ENCODE results near the gene CAMP. TPM values are rescaled to one million over a fixed set of nuclear protein-coding genes. Genes with fewer than 3 reads are reported as not detected.

Gene CAMP
- total RNA-seq (ENCODE audit: low replicate concordance) = not detected in 2 replicates

DNA sequence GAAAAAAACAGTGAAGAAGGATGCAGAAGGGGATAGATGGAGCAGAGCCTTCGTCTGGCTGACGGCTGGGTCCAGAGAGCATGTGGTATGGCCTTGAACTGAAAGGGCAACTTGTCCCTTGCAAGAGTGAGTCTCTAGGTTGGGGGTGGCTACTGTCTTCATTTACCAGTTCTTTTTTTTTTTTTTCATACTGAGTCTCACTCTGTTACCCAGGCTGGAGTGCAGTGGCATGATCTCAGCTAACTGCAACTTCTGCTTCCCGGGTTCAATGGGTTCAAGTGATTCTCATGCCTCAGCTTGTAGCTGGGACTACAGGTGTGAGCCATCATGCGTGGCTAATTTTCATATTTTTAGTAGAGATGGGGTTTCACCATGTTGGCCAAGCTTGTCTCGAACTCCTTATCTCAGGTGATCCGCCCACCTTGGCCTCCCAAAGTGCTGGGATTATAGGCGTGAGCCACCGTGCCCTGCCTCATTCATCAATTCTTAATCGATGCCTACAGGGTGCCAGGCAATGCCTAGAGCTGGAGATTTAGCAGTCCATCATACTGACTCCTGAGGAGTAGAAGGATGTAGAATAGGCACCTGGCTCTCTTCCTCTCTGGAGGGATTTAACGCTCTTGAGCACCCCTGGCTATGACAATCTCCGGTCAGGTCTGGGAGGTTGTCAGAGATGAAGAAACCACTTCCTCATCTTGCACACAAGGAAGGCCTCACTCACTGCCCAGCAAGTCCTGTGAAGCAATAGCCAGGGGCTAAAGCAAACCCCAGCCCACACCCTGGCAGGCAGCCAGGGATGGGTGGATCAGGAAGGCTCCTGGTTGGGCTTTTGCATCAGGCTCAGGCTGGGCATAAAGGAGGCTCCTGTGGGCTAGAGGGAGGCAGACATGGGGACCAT, at the start of gene CAMP:
CAMP (plus strand) TSS at position 880 of the 898 bp plus-strand sequence; CDS start at position 897, 17 bp downstream.
- H2AFZ ChIP-seq (replicated peaks) = no peak within 1 kb of the TSS
- H3K27me3 ChIP-seq = no peaks in the 10 kb centered on the region
- H3K4me3 ChIP-seq = no peak within 1 kb of the TSS
- TF ChIP-seq CTCF (IDR thresholded peaks at IDR 0.05) = no peak
- no peaks in the 10 kb centered on the region for H3K4me1 Mint-ChIP-seq
- H3K27ac Mint-ChIP-seq = no peak within 1 kb of the TSS
- H3K9me3 Mint-ChIP-seq = peaks cover 7% of the 10 kb centered on the region
- H3K9ac ChIP-seq = no peak within 1 kb of the TSS
- H3K36me3 ChIP-seq = no peaks in the 10 kb centered on the region
- peak within 1 kb of the TSS; percentile 34 for H3K4me3 Mint-ChIP-seq
- H3K36me3 Mint-ChIP-seq = no peaks in the 10 kb centered on the region
- H3K27ac ChIP-seq = no peak within 1 kb of the TSS
- H3K27me3 Mint-ChIP-seq (ENCODE audit: insufficient read depth, low read depth) = peaks cover 12% of the 10 kb centered on the region
- no peaks in the 10 kb centered on the region for H3K4me1 ChIP-seq
- H3K79me2 ChIP-seq (ENCODE audit: low read depth) = no peaks in the 10 kb centered on the region
- H3F3A ChIP-seq (ENCODE audit: low read depth) = no peaks in the 10 kb centered on the region
- H3K9me3 ChIP-seq (ENCODE audit: low read depth) = no peaks in the 10 kb centered on the region
- no peak within 1 kb of the TSS for H3K4me2 ChIP-seq
- no peak for DNase-seq (ENCODE audit: low spot score)
- no peaks in the 10 kb centered on the region for H4K20me1 ChIP-seq (ENCODE audit: low read depth)

GRCh38 chr3:48178072-48178471, 45.2 kb upstream of the CAMP start:
- Histone ChIP-seq H3K36me3 (peaks cover 28% of the 10 kb centered on the region), H3K9me3 (ENCODE audit: low read depth) (no peaks in the 10 kb centered on the region), H3K4me3 (no peak overlapping the region), H3K4me1 (peaks cover 7% of the 10 kb centered on the region), H3K79me2 (ENCODE audit: low read depth) (peaks cover 88% of the 10 kb centered on the region), H2AFZ (replicated peaks) (no peak overlapping the region), H3K27me3 (no peaks in the 10 kb centered on the region), H3F3A (ENCODE audit: low read depth) (peaks cover 8% of the 10 kb centered on the region), H3K27ac (no peak overlapping the region), H4K20me1 (ENCODE audit: low read depth) (peaks cover 45% of the 10 kb centered on the region), H3K9ac (no peak overlapping the region), H3K4me2 (no peak overlapping the region)
- Mint-ChIP-seq H3K27ac (no peak overlapping the region), H3K4me3 (no peak overlapping the region), H3K9me3 (no peaks in the 10 kb centered on the region), H3K36me3 (peaks cover 45% of the 10 kb centered on the region), H3K27me3 (ENCODE audit: insufficient read depth, low read depth) (peaks cover 2% of the 10 kb centered on the region), H3K4me1 (no peaks in the 10 kb centered on the region)
- DNase-seq (ENCODE audit: low spot score) = no peak
- TF ChIP-seq EZH2phosphoT487 (IDR thresholded peaks at IDR 0.05) = no peak
- TF ChIP-seq EZH2 (IDR thresholded peaks at IDR 0.05) = no peak
- TF ChIP-seq CTCF (IDR thresholded peaks at IDR 0.05) = no peak

DNA sequence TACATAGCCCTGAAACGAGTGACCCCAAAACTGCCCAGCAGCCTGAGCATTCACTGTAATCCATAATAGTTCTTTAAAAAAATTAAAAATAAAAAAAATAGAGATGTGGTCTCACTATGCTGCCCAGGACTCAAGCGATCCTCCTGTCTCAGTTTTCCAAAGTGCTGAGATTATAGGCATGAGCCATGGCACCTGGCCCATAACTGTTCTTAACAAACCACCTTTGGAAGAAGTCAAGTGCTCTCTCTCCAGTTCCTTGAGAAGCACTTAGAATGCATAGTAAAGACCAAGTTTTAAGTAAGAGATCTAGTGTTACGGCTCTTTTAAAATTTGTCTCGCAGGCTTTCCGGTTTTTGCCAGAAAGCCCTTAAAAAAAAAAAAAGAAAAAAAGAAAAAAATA, 43.3 kb upstream of the CAMP start:
- Histone ChIP-seq H3K9ac (no peak overlapping the region), H3K4me2 (no peak overlapping the region), H3K27ac (no peak overlapping the region), H3K27me3 (no peaks in the 10 kb centered on the region), H3K9me3 (ENCODE audit: low read depth) (no peaks in the 10 kb centered on the region), H3K79me2 (ENCODE audit: low read depth) (peaks cover 88% of the 10 kb centered on the region), H3K4me1 (peaks cover 7% of the 10 kb centered on the region), H3K4me3 (no peak overlapping the region), H3F3A (ENCODE audit: low read depth) (peaks cover 8% of the 10 kb centered on the region), H3K36me3 (peaks cover 29% of the 10 kb centered on the region), H4K20me1 (ENCODE audit: low read depth) (peaks cover 37% of the 10 kb centered on the region), H2AFZ (replicated peaks) (no peak overlapping the region)
- no peaks in the 10 kb centered on the region for H3K27me3 Mint-ChIP-seq (ENCODE audit: insufficient read depth, low read depth)
- no peak overlapping the region for H3K27ac Mint-ChIP-seq
- no peak for DNase-seq (ENCODE audit: low spot score)
- no peaks in the 10 kb centered on the region for H3K9me3 Mint-ChIP-seq
- TF ChIP-seq CTCF (IDR thresholded peaks at IDR 0.05) (no peak), EZH2phosphoT487 (IDR thresholded peaks at IDR 0.05) (no peak), EZH2 (IDR thresholded peaks at IDR 0.05) (no peak)
- H3K4me3 Mint-ChIP-seq = no peak overlapping the region
- no peaks in the 10 kb centered on the region for H3K4me1 Mint-ChIP-seq
- H3K36me3 Mint-ChIP-seq = peaks cover 39% of the 10 kb centered on the region
